Measurements from ENCODE around the gene PHOX2A.
"Not testable (repeated sequence)": the region's sequence is repeated elsewhere in the genome, so short reads cannot be mapped to it uniquely, and the experiment has no call there.

Gene PHOX2A

DNA sequence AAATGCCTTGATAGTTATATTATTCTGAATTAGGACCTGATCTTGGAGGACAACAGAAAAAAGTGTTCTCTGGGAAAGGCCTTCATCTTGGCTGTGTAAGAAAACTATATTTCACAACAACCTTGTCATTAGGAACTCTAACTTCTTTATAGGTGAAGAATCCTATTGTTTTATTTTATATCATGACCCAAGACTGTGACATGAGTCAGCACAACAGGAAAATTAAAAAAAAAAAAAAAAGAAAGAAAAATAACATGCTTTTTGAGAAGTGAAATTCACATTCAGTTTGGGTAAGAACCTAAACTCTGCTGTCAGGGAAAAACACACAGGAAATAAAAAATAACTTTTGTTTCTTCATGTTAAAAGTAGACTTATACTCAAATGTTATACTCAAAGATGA is 39.1 kb downstream of the PHOX2A start:
- Histone ChIP-seq H3K27ac (replicated peaks) (no peak overlapping the region), H3K27me3 (ENCODE audit: insufficient read depth, poor library complexity, severe bottlenecking) (no peaks in the 10 kb centered on the region), H3K4me3 (replicated peaks; ENCODE audit: insufficient read depth, low read length) (no peak overlapping the region)
- no peak for TF ChIP-seq SPI1 (IDR thresholded peaks at IDR 0.05; ENCODE audit: borderline replicate concordance, low read depth)
- no peak for TF ChIP-seq REST (IDR thresholded peaks at IDR 0.05; ENCODE audit: insufficient replicate concordance, low read depth)
- TF ChIP-seq, protein P1, sequence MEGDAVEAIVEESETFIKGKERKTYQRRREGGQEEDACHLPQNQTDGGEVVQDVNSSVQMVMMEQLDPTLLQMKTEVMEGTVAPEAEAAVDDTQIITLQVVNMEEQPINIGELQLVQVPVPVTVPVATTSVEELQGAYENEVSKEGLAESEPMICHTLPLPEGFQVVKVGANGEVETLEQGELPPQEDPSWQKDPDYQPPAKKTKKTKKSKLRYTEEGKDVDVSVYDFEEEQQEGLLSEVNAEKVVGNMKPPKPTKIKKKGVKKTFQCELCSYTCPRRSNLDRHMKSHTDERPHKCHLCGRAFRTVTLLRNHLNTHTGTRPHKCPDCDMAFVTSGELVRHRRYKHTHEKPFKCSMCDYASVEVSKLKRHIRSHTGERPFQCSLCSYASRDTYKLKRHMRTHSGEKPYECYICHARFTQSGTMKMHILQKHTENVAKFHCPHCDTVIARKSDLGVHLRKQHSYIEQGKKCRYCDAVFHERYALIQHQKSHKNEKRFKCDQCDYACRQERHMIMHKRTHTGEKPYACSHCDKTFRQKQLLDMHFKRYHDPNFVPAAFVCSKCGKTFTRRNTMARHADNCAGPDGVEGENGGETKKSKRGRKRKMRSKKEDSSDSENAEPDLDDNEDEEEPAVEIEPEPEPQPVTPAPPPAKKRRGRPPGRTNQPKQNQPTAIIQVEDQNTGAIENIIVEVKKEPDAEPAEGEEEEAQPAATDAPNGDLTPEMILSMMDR (IDR thresholded peaks at IDR 0.05; ENCODE audit: insufficient read depth, low read length), result no peak
- no peak for TF ChIP-seq GABPA (IDR thresholded peaks at IDR 0.05; ENCODE audit: low read depth)
- no peak for DNase-seq (ENCODE audit: low read depth in 1 of 2, low spot score in 1 of 2)

GRCh38 chr11:72203163-72203562 is 40.8 kb downstream of the PHOX2A start:
- no peak overlapping the region for H3K4me3 ChIP-seq (replicated peaks; ENCODE audit: insufficient read depth, low read length)
- H3K27me3 ChIP-seq (ENCODE audit: insufficient read depth, poor library complexity, severe bottlenecking), result no peaks in the 10 kb centered on the region
- H3K27ac ChIP-seq (replicated peaks), result no peak overlapping the region
- TF ChIP-seq REST (IDR thresholded peaks at IDR 0.05; ENCODE audit: insufficient replicate concordance, low read depth), result no peak
- no peak for DNase-seq (ENCODE audit: low read depth in 1 of 2, low spot score in 1 of 2)

GRCh38 chr11:72202571-72202970 is 41.4 kb downstream of the PHOX2A start:
- Histone ChIP-seq H3K27ac (replicated peaks) (no peak overlapping the region), H3K27me3 (ENCODE audit: insufficient read depth, poor library complexity, severe bottlenecking) (no peaks in the 10 kb centered on the region), H3K4me3 (replicated peaks; ENCODE audit: insufficient read depth, low read length) (no peak overlapping the region)
- TF ChIP-seq POLR2AphosphoS5 (IDR thresholded peaks at IDR 0.05; ENCODE audit: low read depth) (no peak), SPI1 (IDR thresholded peaks at IDR 0.05; ENCODE audit: borderline replicate concordance, low read depth) (no peak)
- DNase-seq (ENCODE audit: low read depth in 1 of 2, low spot score in 1 of 2), result no peak

DNA sequence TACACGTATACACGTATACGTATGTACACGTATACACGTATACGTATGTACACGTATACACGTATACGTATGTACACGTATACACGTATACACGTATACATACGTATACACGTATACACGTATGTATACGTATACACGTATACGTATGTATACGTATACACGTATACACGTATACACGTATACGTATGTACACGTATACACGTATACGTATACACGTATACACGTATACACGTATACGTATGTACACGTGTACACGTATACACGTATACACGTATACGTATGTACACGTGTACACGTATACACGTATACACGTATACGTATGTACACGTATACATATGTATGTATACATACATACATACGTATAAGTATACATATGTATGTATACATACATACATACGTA is 42.5 kb downstream of the PHOX2A start:
- not testable (repeated sequence) for H3K4me3 ChIP-seq (replicated peaks; ENCODE audit: insufficient read depth, low read length); H3K27me3 ChIP-seq (ENCODE audit: insufficient read depth, poor library complexity, severe bottlenecking); DNase-seq (ENCODE audit: low read depth in 1 of 2, low spot score in 1 of 2); H3K27ac ChIP-seq (replicated peaks)

GRCh38 chr11:72195518-72196270 is 48.3 kb downstream of the PHOX2A start:
- H3K4me3 ChIP-seq (replicated peaks; ENCODE audit: insufficient read depth, low read length), result no peak overlapping the region
- H3K27ac ChIP-seq (replicated peaks), result no peak overlapping the region
- no peak for DNase-seq (ENCODE audit: low read depth in 1 of 2, low spot score in 1 of 2)

More at GRCh38 chr11:72195518-72196270, 48.3 kb downstream of the PHOX2A start:
- H3K27me3 ChIP-seq (ENCODE audit: insufficient read depth, poor library complexity, severe bottlenecking), result no peaks in the 10 kb centered on the region
- TF ChIP-seq REST (IDR thresholded peaks at IDR 0.05; ENCODE audit: insufficient replicate concordance, low read depth), result no peak
- no peak for TF ChIP-seq GABPA (IDR thresholded peaks at IDR 0.05; ENCODE audit: low read depth)
- TF ChIP-seq SPI1 (IDR thresholded peaks at IDR 0.05; ENCODE audit: borderline replicate concordance, low read depth), result no peak
- TF ChIP-seq, protein P1 (IDR thresholded peaks at IDR 0.05; ENCODE audit: insufficient read depth, low read length), result no peak
- TF ChIP-seq POLR2AphosphoS5 (IDR thresholded peaks at IDR 0.05; ENCODE audit: low read depth), result no peak
